HL-60 (cell line): ENCODE measurements around the gene BFSP2.

Source experiments
- DNase-seq, 2 experiments: peaks; one replicate each; pipeline ENCODE4 v3.0.0-alpha.2; 2010 to 2020; ENCODE audit warnings: low read depth in 1 of 2, low spot score in 1 of 2
- H3K27ac ChIP-seq: fragments of 250-450 bp; sonication (Bioruptor Pico); replicated peaks from 2 replicates; pipeline ENCODE4 v1.5.1; 2020; ENCODE audit warnings: mild to moderate bottlenecking, moderate library complexity
- H3K27me3 ChIP-seq: fragments of 250-450 bp; sonication (Bioruptor Pico); 2 replicates; pipeline ENCODE4 v1.5.1; 2021; ENCODE audit warnings: mild to moderate bottlenecking, moderate library complexity; ENCODE audit not compliant: insufficient read depth, poor library complexity, severe bottlenecking
- H3K4me3 ChIP-seq: replicated peaks from 2 replicates; pipeline ENCODE4 v1.5.1; 2011; ENCODE audit warnings: mild to moderate bottlenecking, control low read depth, low read length; ENCODE audit not compliant: insufficient read depth
- GABPA ChIP-seq: IDR thresholded peaks from 2 replicates; pipeline ENCODE4 v1.6.1; 2012; ENCODE audit warnings: low read depth
- POLR2AphosphoS5 ChIP-seq: IDR thresholded peaks from 2 replicates; pipeline ENCODE4 v1.6.1; 2012; ENCODE audit warnings: low read depth
- SPI1 ChIP-seq: IDR thresholded peaks from 2 replicates; pipeline ENCODE4 v1.6.1; 2012; ENCODE audit warnings: low read depth, mild to moderate bottlenecking, borderline replicate concordance
- TF ChIP-seq, protein P1 (sequence below): IDR thresholded peaks from one replicate; pipeline ENCODE4 v1.5.1; 2011; ENCODE audit warnings: low read length, control low read depth, inconsistent platforms; ENCODE audit not compliant: insufficient read depth
- TF ChIP-seq, protein P2 (sequence below): IDR thresholded peaks from 2 replicates; pipeline ENCODE4 v1.6.1; 2012; ENCODE audit warnings: low read depth; ENCODE audit not compliant: insufficient replicate concordance

Gene BFSP2

DNA sequence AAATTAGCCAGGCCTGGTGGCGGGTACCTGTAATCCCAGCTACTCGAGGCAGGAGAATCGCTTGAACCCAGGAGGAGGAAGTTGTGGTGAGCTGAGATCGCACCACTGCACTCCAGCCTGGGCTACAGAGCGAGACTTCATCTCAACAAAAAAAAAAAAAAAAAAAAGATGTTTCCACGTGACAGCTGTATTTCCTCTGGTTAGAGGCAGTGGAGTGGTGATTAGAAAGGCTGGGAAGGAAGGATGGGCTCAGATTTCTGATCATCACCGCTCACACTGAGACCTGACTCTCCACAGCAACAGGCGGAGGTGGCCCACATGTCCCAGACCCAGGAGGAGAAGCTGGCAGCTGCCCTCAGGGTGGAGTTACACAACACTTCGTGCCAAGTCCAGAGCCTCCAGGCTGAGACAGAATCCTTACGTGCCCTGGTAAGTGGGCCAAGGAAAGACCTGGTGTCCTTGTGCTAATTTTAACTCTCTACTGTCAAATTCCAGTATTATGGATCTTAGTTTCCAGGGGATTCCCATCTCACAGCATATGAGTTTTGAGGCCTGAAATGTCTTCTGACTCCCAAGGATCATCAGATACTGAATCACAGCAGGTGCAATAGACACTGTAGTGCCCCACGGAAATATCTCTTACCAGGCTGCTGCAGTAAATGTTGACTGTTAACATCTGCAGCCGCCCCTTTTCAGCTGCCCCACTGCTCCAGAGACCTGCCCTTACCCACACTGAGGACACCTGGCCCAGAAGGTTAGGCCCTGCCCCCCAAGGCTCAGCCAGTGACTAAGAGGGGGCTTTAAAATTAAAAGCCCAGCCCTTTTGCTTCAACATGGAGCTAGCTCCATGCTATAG lies 66.9 kb downstream of the BFSP2 start:
- Histone ChIP-seq H3K4me3 (no peak overlapping the region), H3K27me3 (no peaks in the 10 kb centered on the region), H3K27ac (no peak overlapping the region)
- TF ChIP-seq GABPA, result no peak
- no peak for TF ChIP-seq SPI1
- TF ChIP-seq, protein P1, sequence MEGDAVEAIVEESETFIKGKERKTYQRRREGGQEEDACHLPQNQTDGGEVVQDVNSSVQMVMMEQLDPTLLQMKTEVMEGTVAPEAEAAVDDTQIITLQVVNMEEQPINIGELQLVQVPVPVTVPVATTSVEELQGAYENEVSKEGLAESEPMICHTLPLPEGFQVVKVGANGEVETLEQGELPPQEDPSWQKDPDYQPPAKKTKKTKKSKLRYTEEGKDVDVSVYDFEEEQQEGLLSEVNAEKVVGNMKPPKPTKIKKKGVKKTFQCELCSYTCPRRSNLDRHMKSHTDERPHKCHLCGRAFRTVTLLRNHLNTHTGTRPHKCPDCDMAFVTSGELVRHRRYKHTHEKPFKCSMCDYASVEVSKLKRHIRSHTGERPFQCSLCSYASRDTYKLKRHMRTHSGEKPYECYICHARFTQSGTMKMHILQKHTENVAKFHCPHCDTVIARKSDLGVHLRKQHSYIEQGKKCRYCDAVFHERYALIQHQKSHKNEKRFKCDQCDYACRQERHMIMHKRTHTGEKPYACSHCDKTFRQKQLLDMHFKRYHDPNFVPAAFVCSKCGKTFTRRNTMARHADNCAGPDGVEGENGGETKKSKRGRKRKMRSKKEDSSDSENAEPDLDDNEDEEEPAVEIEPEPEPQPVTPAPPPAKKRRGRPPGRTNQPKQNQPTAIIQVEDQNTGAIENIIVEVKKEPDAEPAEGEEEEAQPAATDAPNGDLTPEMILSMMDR, result no peak
- TF ChIP-seq POLR2AphosphoS5, result no peak
- TF ChIP-seq, protein P2, sequence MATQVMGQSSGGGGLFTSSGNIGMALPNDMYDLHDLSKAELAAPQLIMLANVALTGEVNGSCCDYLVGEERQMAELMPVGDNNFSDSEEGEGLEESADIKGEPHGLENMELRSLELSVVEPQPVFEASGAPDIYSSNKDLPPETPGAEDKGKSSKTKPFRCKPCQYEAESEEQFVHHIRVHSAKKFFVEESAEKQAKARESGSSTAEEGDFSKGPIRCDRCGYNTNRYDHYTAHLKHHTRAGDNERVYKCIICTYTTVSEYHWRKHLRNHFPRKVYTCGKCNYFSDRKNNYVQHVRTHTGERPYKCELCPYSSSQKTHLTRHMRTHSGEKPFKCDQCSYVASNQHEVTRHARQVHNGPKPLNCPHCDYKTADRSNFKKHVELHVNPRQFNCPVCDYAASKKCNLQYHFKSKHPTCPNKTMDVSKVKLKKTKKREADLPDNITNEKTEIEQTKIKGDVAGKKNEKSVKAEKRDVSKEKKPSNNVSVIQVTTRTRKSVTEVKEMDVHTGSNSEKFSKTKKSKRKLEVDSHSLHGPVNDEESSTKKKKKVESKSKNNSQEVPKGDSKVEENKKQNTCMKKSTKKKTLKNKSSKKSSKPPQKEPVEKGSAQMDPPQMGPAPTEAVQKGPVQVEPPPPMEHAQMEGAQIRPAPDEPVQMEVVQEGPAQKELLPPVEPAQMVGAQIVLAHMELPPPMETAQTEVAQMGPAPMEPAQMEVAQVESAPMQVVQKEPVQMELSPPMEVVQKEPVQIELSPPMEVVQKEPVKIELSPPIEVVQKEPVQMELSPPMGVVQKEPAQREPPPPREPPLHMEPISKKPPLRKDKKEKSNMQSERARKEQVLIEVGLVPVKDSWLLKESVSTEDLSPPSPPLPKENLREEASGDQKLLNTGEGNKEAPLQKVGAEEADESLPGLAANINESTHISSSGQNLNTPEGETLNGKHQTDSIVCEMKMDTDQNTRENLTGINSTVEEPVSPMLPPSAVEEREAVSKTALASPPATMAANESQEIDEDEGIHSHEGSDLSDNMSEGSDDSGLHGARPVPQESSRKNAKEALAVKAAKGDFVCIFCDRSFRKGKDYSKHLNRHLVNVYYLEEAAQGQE, result no peak
- DNase-seq, result peak in 1 of 2 experiments; percentile 62

DNA sequence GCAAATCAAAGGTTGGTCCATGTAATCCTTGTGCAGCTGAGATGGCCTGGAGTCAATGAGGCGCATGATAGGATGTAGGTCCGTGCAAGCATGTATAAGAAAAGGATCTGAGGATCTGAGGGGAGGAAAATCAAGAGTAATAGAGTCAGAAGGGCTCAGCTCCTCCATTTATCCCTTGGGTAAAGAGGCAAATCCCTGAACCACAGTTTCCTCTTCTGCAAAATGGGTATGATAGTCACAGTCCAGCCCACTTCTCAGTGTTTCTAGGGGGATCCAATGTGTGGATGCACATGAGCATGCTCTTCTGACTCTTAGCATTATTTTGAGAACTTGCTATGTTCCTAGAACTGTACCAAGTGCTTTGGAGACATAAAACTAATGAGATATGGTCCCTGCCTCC lies 67.9 kb downstream of the BFSP2 start:
- no peak overlapping the region for H3K27ac ChIP-seq
- no peak overlapping the region for H3K4me3 ChIP-seq
- no peak for TF ChIP-seq SPI1
- no peak for TF ChIP-seq POLR2AphosphoS5
- TF ChIP-seq, protein P1, result no peak
- TF ChIP-seq GABPA, result no peak
- TF ChIP-seq, protein P2, result no peak
- no peaks in the 10 kb centered on the region for H3K27me3 ChIP-seq
- DNase-seq, result no peak

DNA sequence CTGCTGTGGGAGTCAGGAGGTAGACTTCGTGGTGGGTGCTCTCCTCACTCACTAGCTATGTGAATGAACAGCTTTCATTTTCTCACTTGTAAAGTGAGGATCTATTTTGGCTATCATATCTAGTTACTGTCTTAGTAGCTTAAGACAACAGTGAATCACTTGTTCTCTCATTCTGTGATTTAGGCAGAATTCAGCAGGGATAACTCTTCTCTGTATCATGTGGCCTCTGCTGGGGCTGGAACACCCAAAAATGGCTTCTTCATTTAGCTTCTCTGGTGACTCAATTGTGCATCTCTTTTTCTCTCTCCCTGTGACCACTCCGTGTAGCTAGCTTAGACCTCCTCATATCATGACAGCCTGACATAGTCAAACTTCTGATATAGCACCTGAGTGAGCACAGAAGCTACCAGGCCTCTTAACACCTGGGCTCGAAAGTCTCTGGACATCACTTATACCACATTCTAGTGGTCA lies 68.4 kb downstream of the BFSP2 start:
- Histone ChIP-seq H3K27me3 (no peaks in the 10 kb centered on the region), H3K4me3 (no peak overlapping the region), H3K27ac (no peak overlapping the region)
- DNase-seq, result no peak
- TF ChIP-seq, protein P2, result no peak
- TF ChIP-seq, protein P1, result no peak
- TF ChIP-seq SPI1 (no peak), GABPA (no peak), POLR2AphosphoS5 (no peak)
